Neural cell (in vitro differentiated cells): ENCODE measurements around the gene MDGA2. TPM values are rescaled to one million over a fixed set of nuclear protein-coding genes. Genes with fewer than 3 reads are reported as not detected.

ENCODE experiments used
- H2AFZ ChIP-seq: fragments of 200-600, 300-800 bp; sonication (generic), shearing (Covaris generic); 2 replicates; pipeline ENCODE4 v1.6.0; 2014; ENCODE audit warnings: low read depth, mild to moderate bottlenecking, antibody characterized with exemption, low read length, moderate library complexity
- H3F3A ChIP-seq: fragments of 200-600 bp; shearing (Covaris generic); 2 replicates; pipeline ENCODE4 v1.6.1; 2016; ENCODE audit warnings: mild to moderate bottlenecking, moderate library complexity, mixed read lengths, antibody characterized with exemption, low read length; ENCODE audit not compliant: insufficient read depth, poor library complexity, severe bottlenecking
- H3K27ac ChIP-seq: fragments of 200-600, 300-800 bp; sonication (generic), shearing (Covaris generic); 2 replicates; pipeline ENCODE4 v1.5.1; 2014; ENCODE audit warnings: mild to moderate bottlenecking, low read length, moderate library complexity
- H3K27me3 ChIP-seq: fragments of 300-800, 200-600 bp; sonication (generic), shearing (Covaris generic); 2 replicates; pipeline ENCODE4 v1.6.0; 2014; ENCODE audit warnings: mild to moderate bottlenecking, low read depth, low read length, moderate library complexity; ENCODE audit not compliant: insufficient read depth
- H3K36me3 ChIP-seq: fragments of 300-800, 200-600 bp; sonication (generic), shearing (Covaris generic); 2 replicates; pipeline ENCODE4 v1.5.1; 2014; ENCODE audit warnings: mild to moderate bottlenecking, antibody characterized with exemption, low read length, moderate library complexity; ENCODE audit not compliant: insufficient read depth
- H3K4me2 ChIP-seq: fragments of 300-800, 200-600 bp; sonication (generic), shearing (Covaris generic); 2 replicates; pipeline ENCODE4 v1.6.0; 2014; ENCODE audit warnings: mild to moderate bottlenecking, low read length
- H3K4me3 ChIP-seq: fragments of 300-800, 200-600 bp; sonication (generic), shearing (Covaris generic); 2 replicates; pipeline ENCODE4 v1.5.1; 2014; ENCODE audit warnings: mild to moderate bottlenecking, low read length, moderate library complexity
- H3K79me2 ChIP-seq: fragments of 200-600 bp; shearing (Covaris generic); replicated peaks from 2 replicates; pipeline ENCODE4 v1.6.0; 2014; ENCODE audit warnings: mild to moderate bottlenecking, low read length, moderate library complexity; ENCODE audit not compliant: insufficient read depth
- H3K9ac ChIP-seq: fragments of 300-800, 200-600 bp; sonication (generic), shearing (Covaris generic); 2 replicates; pipeline ENCODE4 v1.6.1; 2016; ENCODE audit warnings: mild to moderate bottlenecking, low read length, mixed read lengths
- H3K9me2 ChIP-seq: fragments of 200-600 bp; shearing (Covaris generic); 2 replicates; pipeline ENCODE4 v1.6.1; 2016; ENCODE audit warnings: mild to moderate bottlenecking, low read length, mixed read lengths; ENCODE audit not compliant: insufficient read depth
- H3K9me3 ChIP-seq: fragments of 200-600, 300-800 bp; sonication (generic), shearing (Covaris generic); 2 replicates; pipeline ENCODE4 v1.6.1; 2016; ENCODE audit warnings: mild to moderate bottlenecking, mixed run types, low read length, moderate library complexity, mixed read lengths
- H4K20me1 ChIP-seq: fragments of 200-600 bp; shearing (Covaris generic); 2 replicates; pipeline ENCODE4 v1.6.1; 2016; ENCODE audit warnings: mild to moderate bottlenecking, mixed run types; ENCODE audit not compliant: insufficient read depth
- CTCF ChIP-seq: fragments of 450-650 bp; IDR thresholded peaks from 2 replicates; pipeline ENCODE4 v1.5.1; 2014; ENCODE audit warnings: antibody characterized with exemption, mild to moderate bottlenecking, moderate library complexity; ENCODE audit not compliant: poor library complexity, severe bottlenecking
- EP300 ChIP-seq: fragments of 450-650 bp; conservative IDR thresholded peaks from 2 replicates; pipeline ENCODE4 v1.6.1; 2014; ENCODE audit warnings: antibody characterized with exemption, mild to moderate bottlenecking, moderate library complexity; ENCODE audit not compliant: poor library complexity, severe bottlenecking
- EZH2 ChIP-seq: fragments of 200-600, 300-800 bp; shearing (Covaris generic), sonication (generic); IDR thresholded peaks from 2 replicates; pipeline ENCODE4 v1.6.1; 2014; ENCODE audit warnings: antibody characterized with exemption, low read length, borderline replicate concordance, mild to moderate bottlenecking; ENCODE audit not compliant: insufficient read depth, poor library complexity, severe bottlenecking
- MXI1 ChIP-seq: fragments of 450-650 bp; conservative IDR thresholded peaks from 2 replicates; pipeline ENCODE4 v1.6.1; 2014; ENCODE audit warnings: antibody characterized with exemption, mild to moderate bottlenecking; ENCODE audit not compliant: poor library complexity, severe bottlenecking
- POLR2AphosphoS5 ChIP-seq: IDR thresholded peaks from 2 replicates; pipeline ENCODE4 v1.6.1; 2012
- RAD21 ChIP-seq: fragments of 450-650 bp; conservative IDR thresholded peaks from 2 replicates; pipeline ENCODE4 v1.6.1; 2014; ENCODE audit warnings: antibody characterized with exemption, mild to moderate bottlenecking, moderate library complexity
- REST ChIP-seq: IDR thresholded peaks from 2 replicates; pipeline ENCODE4 v1.6.1; 2012; ENCODE audit warnings: borderline replicate concordance
- SMC3 ChIP-seq: fragments of 450-650 bp; conservative IDR thresholded peaks from 2 replicates; pipeline ENCODE4 v1.6.1; 2014; ENCODE audit warnings: antibody characterized with exemption, mild to moderate bottlenecking, moderate library complexity; ENCODE audit not compliant: poor library complexity
- TAF1 ChIP-seq: IDR thresholded peaks from 2 replicates; pipeline ENCODE4 v1.6.1; 2012; ENCODE audit warnings: low read depth
- polyA plus RNA-seq: library from polyadenylated mRNA; depleted of rRNA; stranded (reverse); fragments of >200 nt; gene quantifications from 2 replicates; pipeline ENCODE4 v1.2.3, GENCODE V29; 2014

The MDGA2 gene
- polyA plus RNA-seq, 1 donor from 2014 or later = 3.8 TPM

- Histone ChIP-seq H3K27ac (no peak overlapping the region), H3K36me3 (no peaks in the 10 kb centered on the region), H3K4me2 (no peak overlapping the region), H3K9me3 (no peaks in the 10 kb centered on the region), H4K20me1 (no peaks in the 10 kb centered on the region), H3K4me3 (no peak overlapping the region), H3K27me3 (no peaks in the 10 kb centered on the region), H3F3A (no peaks in the 10 kb centered on the region), H3K9ac (no peak overlapping the region), H3K79me2 (no peaks in the 10 kb centered on the region), H2AFZ (no peak overlapping the region), H3K9me2 (no peaks in the 10 kb centered on the region)
- no peak for TF ChIP-seq EP300
- no peak for TF ChIP-seq SMC3
- no peak for TF ChIP-seq POLR2AphosphoS5
- TF ChIP-seq MXI1 = no peak
- no peak for TF ChIP-seq RAD21
- no peak for TF ChIP-seq TAF1
- TF ChIP-seq CTCF = no peak
- TF ChIP-seq REST = no peak
- TF ChIP-seq EZH2 = no peak
These were observed 434.5 kb downstream of the MDGA2 start for GRCh38 chr14:47240748-47241437.

GRCh38 chr14:47235619-47236018 lies 439.8 kb downstream of the MDGA2 start:
- Histone ChIP-seq H3K27me3 (no peaks in the 10 kb centered on the region), H2AFZ (no peak overlapping the region), H4K20me1 (no peaks in the 10 kb centered on the region), H3K27ac (no peak overlapping the region), H3F3A (no peaks in the 10 kb centered on the region), H3K4me3 (no peak overlapping the region), H3K9ac (no peak overlapping the region), H3K9me2 (no peaks in the 10 kb centered on the region), H3K4me2 (no peak overlapping the region), H3K9me3 (no peaks in the 10 kb centered on the region), H3K36me3 (no peaks in the 10 kb centered on the region), H3K79me2 (no peaks in the 10 kb centered on the region)
- TF ChIP-seq SMC3 (no peak), MXI1 (no peak), TAF1 (no peak), CTCF (no peak), REST (no peak), EZH2 (no peak), RAD21 (no peak), POLR2AphosphoS5 (no peak), EP300 (no peak)
